GM21786 (cell line): ENCODE measurements around the gene MAT2B.

Source experiments
- ATAC-seq: cut with Tn5 transposase; IDR thresholded peaks from one replicate; pipeline ENCODE4 v1.9.1; 2021; ENCODE audit not compliant: unreplicated experiment

MAT2B gene

GRCh38 chr5:163505368-163506094 is at the start of gene MAT2B:
Gene MAT2B (plus strand): TSS chr5:163505619. CDS start chr5:163505687, 68 bp downstream.
- ATAC-seq, result peak; percentile 80

- no peak for ATAC-seq
Observed at GRCh38 chr5:163456029-163456589, 49.3 kb upstream of the MAT2B start.

- no peak for ATAC-seq
Observed at GRCh38 chr5:163456840-163457239, 48.6 kb upstream of the MAT2B start.

- no peak for ATAC-seq
Observed at GRCh38 chr5:163458778-163459385, 46.5 kb upstream of the MAT2B start.

- ATAC-seq, result peak; percentile 2
Observed at GRCh38 chr5:163459462-163459818, 46.0 kb upstream of the MAT2B start.

GRCh38 chr5:163459819-163460561 is 45.4 kb upstream of the MAT2B start, which contains the start of gene NUDCD2:
Gene NUDCD2 (minus strand): TSS chr5:163460102. CDS start chr5:163460050, 52 bp downstream.
- peak; percentile 79 for ATAC-seq

- no peak for ATAC-seq
Observed at GRCh38 chr5:163460562-163461171, 44.8 kb upstream of the MAT2B start, which contains the start of gene HMMR. Gene HMMR (plus strand): TSS chr5:163460632. CDS start chr5:163460693, 61 bp downstream.

GRCh38 chr5:163463063-163463435 is 42.4 kb upstream of the MAT2B start:
- no peak for ATAC-seq

GRCh38 chr5:163467682-163468081 is 37.7 kb upstream of the MAT2B start:
- ATAC-seq, result no peak

GRCh38 chr5:163473635-163474243 is 31.7 kb upstream of the MAT2B start:
- peak; percentile 94 for ATAC-seq

- no peak for ATAC-seq
Observed at GRCh38 chr5:163475411-163475810, 30.0 kb upstream of the MAT2B start.

- no peak for ATAC-seq
Observed at GRCh38 chr5:163478126-163478981, 27.1 kb upstream of the MAT2B start.

GRCh38 chr5:163478982-163479271 is 26.5 kb upstream of the MAT2B start:
- no peak for ATAC-seq

- ATAC-seq, result no peak
Observed at GRCh38 chr5:163489055-163489744, 16.2 kb upstream of the MAT2B start.

GRCh38 chr5:163489745-163490075 is 15.7 kb upstream of the MAT2B start:
- no peak for ATAC-seq

GRCh38 chr5:163496286-163496685 is 9.1 kb upstream of the MAT2B start:
- no peak for ATAC-seq

- ATAC-seq, result peak; percentile 75
Observed at GRCh38 chr5:163497315-163497714, 8.1 kb upstream of the MAT2B start.

GRCh38 chr5:163498886-163499285 is 6.5 kb upstream of the MAT2B start:
- no peak for ATAC-seq

- no peak for ATAC-seq
Observed at GRCh38 chr5:163502521-163502920, 2.9 kb upstream of the MAT2B start.
